ENCODE measurements around the gene RAB37. TPM values are rescaled to one million over a fixed set of nuclear protein-coding genes. Genes with fewer than 3 reads are reported as not detected.

RAB37 gene
- total and polyA plus RNA-seq, 9 of the 15 experiments (the other 6 are each of a cell fraction or from before 2014, with no cell fraction given), result 0.03 to 0.27 (median 0.11) TPM; not detected in 4

- TF ChIP-seq TFE3 (CRISPR knock-in tag; IDR thresholded peaks at IDR 0.05) (no peak), POLR2AphosphoS5 (IDR thresholded peaks at IDR 0.05; ENCODE audit: control insufficient read depth, insufficient read depth, low read depth, low read length) (peak; percentile 62; the same call in 1 of the 2 replicates), HOMEZ (CRISPR knock-in tag; IDR thresholded peaks at IDR 0.05) (no peak), POLR2H (tag; IDR thresholded peaks at IDR 0.05; ENCODE audit: low read depth) (no peak), CBFA2T2 (conservative IDR thresholded peaks at IDR 0.05) (no peak), DPF2 (IDR thresholded peaks at IDR 0.05) (no peak), WHSC1 (IDR thresholded peaks at IDR 0.05; ENCODE audit: low read length) (no peak), SRSF3 (IDR thresholded peaks at IDR 0.05; ENCODE audit: insufficient read depth, low read length) (0 out of 2 replicates have a peak, but pooled peaks have one; percentile 3), ZNF431 (CRISPR knock-in tag; IDR thresholded peaks at IDR 0.05) (no peak), ZNF592 (IDR thresholded peaks at IDR 0.05) (no peak), MBD1 (CRISPR knock-in tag; IDR thresholded peaks at IDR 0.05) (no peak), ZNF695 (CRISPR knock-in tag; IDR thresholded peaks at IDR 0.05) (no peak), ILF3 (IDR thresholded peaks at IDR 0.05; ENCODE audit: borderline replicate concordance) (no peak), TEAD4 (IDR thresholded peaks at IDR 0.05; ENCODE audit: low read length) (no peak), TEAD4 (CRISPR knock-in tag; IDR thresholded peaks at IDR 0.05; ENCODE audit: borderline replicate concordance) (no peak), BRD9 (IDR thresholded peaks at IDR 0.05; ENCODE audit: low read depth, partially characterized antibody) (no peak), POLR2B (IDR thresholded peaks at IDR 0.05; ENCODE audit: low read depth, partially characterized antibody) (peak; percentile 72), ZNF561 (CRISPR knock-in tag; conservative IDR thresholded peaks at IDR 0.05) (no peak), FOXA1 (IDR thresholded peaks at IDR 0.05; ENCODE audit: borderline replicate concordance) (no peak), ESRRA (IDR thresholded peaks at IDR 0.05; ENCODE audit: borderline replicate concordance, low read depth) (no peak)
Measured at GRCh38 chr17:74748529-74749278, 11.6 kb downstream of the RAB37 start, which contains the start of gene NHERF1 (continued).

Measured in K562 (cell line).